Measurements from ENCODE around the gene MSANTD7. TPM values are rescaled to one million over a fixed set of nuclear protein-coding genes. Genes with fewer than 3 reads are reported as not detected.

The MSANTD7 gene
- total RNA-seq, 1 donor from 2014 or later: 17.1 TPM

DNA sequence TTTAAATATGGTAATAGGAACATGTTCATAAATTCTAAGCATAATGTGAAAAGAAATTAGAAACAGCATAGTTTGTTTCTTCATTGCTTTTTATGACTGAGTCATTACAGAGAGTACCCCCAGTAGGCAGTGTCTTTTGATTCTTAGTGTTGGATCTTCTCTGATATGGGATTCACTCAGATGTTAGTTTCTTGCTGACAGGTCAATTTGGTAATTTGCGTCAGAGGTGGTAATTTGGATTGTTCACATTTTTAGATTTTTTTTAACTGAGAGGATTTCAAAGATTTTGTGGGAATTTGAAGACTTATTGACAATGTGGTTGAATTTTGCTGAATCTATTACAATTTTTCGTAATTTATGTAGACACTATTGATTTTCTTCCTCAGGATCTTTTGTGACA, 2.1 kb downstream of the MSANTD7 start:
- peak overlapping the region; percentile 45 for H3K27ac Mint-ChIP-seq
- H3K4me3 Mint-ChIP-seq: peak overlapping the region; percentile 48
- H3K36me3 Mint-ChIP-seq: peaks cover 30% of the 10 kb centered on the region
- peaks cover 21% of the 10 kb centered on the region for H3K4me1 Mint-ChIP-seq
- no peaks in the 10 kb centered on the region for H3K9me3 Mint-ChIP-seq
- H3K27me3 Mint-ChIP-seq (ENCODE audit: low read depth): no peaks in the 10 kb centered on the region
- DNase-seq (ENCODE audit: low spot score in 2 of 2, unreplicated experiment in 2 of 2): no peak
- TF ChIP-seq, protein P1, sequence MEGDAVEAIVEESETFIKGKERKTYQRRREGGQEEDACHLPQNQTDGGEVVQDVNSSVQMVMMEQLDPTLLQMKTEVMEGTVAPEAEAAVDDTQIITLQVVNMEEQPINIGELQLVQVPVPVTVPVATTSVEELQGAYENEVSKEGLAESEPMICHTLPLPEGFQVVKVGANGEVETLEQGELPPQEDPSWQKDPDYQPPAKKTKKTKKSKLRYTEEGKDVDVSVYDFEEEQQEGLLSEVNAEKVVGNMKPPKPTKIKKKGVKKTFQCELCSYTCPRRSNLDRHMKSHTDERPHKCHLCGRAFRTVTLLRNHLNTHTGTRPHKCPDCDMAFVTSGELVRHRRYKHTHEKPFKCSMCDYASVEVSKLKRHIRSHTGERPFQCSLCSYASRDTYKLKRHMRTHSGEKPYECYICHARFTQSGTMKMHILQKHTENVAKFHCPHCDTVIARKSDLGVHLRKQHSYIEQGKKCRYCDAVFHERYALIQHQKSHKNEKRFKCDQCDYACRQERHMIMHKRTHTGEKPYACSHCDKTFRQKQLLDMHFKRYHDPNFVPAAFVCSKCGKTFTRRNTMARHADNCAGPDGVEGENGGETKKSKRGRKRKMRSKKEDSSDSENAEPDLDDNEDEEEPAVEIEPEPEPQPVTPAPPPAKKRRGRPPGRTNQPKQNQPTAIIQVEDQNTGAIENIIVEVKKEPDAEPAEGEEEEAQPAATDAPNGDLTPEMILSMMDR (IDR thresholded peaks at IDR 0.05; ENCODE audit: unreplicated experiment): no peak

DNA sequence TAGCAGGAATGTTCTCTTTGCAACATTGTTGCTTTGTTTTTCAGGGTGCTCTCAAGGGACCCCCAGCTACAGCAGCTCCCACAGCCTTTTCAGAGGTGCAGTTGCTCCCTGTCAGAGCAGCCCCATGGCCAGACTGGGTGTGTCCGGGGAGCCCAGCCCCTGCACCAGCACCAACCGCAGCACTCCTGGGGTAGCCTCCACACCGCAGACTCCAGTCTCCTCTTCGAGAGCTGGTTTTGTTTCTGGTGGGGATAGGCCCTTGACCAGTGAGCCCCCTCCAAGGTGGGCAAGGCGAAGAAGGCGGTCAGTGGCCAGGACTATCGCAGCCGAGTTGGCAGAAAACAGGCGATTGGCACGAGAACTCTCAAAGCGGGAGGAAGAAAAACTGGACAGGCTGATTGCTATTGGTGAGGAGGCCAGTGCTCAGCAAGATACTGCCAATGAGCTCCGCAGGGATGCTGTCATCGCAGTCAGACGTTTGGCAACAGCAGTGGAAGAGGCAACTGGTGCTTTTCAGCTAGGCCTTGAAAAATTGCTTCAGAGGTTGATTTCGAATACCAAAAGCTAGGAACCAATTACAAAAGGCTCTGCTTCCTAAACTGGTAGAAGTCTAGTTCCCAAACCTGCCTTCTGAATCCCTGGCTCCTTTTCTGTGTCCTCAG, 5.4 kb downstream of the MSANTD7 start:
- Mint-ChIP-seq H3K27me3 (ENCODE audit: low read depth) (no peaks in the 10 kb centered on the region), H3K27ac (no peak overlapping the region), H3K4me1 (peaks cover 12% of the 10 kb centered on the region), H3K4me3 (no peak overlapping the region), H3K36me3 (peaks cover 32% of the 10 kb centered on the region), H3K9me3 (no peaks in the 10 kb centered on the region)
- DNase-seq (ENCODE audit: low spot score in 2 of 2, unreplicated experiment in 2 of 2): no peak
- TF ChIP-seq, protein P1 (IDR thresholded peaks at IDR 0.05; ENCODE audit: unreplicated experiment): no peak

DNA sequence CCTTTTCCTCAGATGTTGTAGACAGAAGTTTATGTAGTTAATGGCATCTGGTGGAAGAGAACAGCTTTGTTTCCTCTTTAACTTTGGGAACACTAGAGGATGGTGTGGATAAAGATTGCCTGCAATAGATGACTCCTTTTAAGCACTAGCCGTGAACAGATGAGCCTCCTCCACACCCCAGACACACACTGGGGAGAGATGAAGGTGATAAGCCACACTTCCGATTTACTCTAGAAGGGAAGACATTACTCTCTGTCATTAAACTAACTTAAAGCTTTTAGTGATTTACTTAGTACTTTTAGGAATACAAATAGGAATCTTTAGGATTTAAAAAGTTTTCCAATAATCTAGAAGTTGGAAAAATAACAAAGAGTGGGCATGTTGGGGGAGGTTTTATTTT, 6.8 kb downstream of the MSANTD7 start:
- H3K36me3 Mint-ChIP-seq: peaks cover 32% of the 10 kb centered on the region

DNA sequence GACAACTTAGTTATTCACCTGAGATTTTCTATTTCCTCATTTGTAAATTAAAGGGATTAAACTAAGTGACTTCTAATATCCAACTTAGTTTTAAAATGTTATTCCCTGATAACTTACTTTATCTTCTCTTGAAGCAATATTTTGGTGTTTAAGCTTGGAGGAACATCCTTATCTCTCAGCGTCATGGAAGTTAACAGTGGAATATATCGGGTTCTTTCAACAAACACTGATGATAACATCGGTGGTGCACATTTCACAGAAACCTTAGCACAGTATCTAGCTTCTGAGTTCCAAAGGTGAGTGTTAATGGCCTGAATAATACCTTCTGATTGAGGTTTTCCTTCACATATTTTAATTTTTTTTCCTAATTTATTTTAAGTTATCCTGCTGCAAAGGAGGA, 14.1 kb downstream of the MSANTD7 start:
- TF ChIP-seq, protein P1 (IDR thresholded peaks at IDR 0.05; ENCODE audit: unreplicated experiment): no peak
- Mint-ChIP-seq H3K4me3 (no peak overlapping the region), H3K27ac (no peak overlapping the region), H3K9me3 (no peaks in the 10 kb centered on the region), H3K4me1 (no peaks in the 10 kb centered on the region), H3K27me3 (ENCODE audit: low read depth) (no peaks in the 10 kb centered on the region), H3K36me3 (peaks cover 8% of the 10 kb centered on the region)
- DNase-seq (ENCODE audit: low spot score in 2 of 2, unreplicated experiment in 2 of 2): no peak

More for the DNA sequence above, 6.8 kb downstream of the MSANTD7 start:
- Mint-ChIP-seq H3K9me3 (no peaks in the 10 kb centered on the region), H3K4me1 (peaks cover 3% of the 10 kb centered on the region), H3K27ac (no peak overlapping the region), H3K27me3 (ENCODE audit: low read depth) (no peaks in the 10 kb centered on the region), H3K4me3 (no peak overlapping the region)
- TF ChIP-seq, protein P1 (IDR thresholded peaks at IDR 0.05; ENCODE audit: unreplicated experiment): no peak
- DNase-seq (ENCODE audit: low spot score in 2 of 2, unreplicated experiment in 2 of 2): no peak

DNA sequence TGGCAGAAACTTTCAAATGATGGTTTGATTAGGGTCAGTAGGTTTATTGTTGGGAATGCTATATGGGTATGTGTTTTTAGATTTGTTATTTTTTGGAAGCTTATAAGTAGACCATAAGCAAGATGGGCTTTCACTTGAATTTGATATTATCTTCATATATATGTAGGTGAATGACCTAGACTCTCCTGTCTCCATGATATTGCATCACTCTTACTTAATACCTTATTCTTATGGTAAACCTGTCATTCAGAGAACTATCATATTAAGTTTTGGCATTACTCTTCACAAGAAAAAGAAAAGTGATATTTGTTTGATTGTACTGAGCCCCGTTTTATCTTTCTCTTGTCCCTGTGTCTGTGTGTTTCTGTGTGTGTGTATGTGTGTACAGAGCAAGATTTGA, 17.3 kb downstream of the MSANTD7 start:
- Mint-ChIP-seq H3K9me3 (no peaks in the 10 kb centered on the region), H3K4me1 (no peaks in the 10 kb centered on the region), H3K27ac (no peak overlapping the region), H3K27me3 (ENCODE audit: low read depth) (no peaks in the 10 kb centered on the region), H3K36me3 (peaks cover 10% of the 10 kb centered on the region), H3K4me3 (no peak overlapping the region)
- TF ChIP-seq, protein P1 (IDR thresholded peaks at IDR 0.05; ENCODE audit: unreplicated experiment): no peak
- DNase-seq (ENCODE audit: low spot score in 2 of 2, unreplicated experiment in 2 of 2): no peak
